Suppressor macrophage treated with lipopolysaccharide for 1 hour (primary cell): ENCODE data around the gene MAST4.
"Not testable (repeated sequence)": the region's sequence is repeated elsewhere in the genome, so short reads cannot be mapped to it uniquely, and the experiment has no call there.

Experiments
- DNase-seq, 3 donors: peaks; one replicate each; pipeline ENCODE4 v3.0.0-alpha.2; 2020 to 2022

The MAST4 gene

DNA sequence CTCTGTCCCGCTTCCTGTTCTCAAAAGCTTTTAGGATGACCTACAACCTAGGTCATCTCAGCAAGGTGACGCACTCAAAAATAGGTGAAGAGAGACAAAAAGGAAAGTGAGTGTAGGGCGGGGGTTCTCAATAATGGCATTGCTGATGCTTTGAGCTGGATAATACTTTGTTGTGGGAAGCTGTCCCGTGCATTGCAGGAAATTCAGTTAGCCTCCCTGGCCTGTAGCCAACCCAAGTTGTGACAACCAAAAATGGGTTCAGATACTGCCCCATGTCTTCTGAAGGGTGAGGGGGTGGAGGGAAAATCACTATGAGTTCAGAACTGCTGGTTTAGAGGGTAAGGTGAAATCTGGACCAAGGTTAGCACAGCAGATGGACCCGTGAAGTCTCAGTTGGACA, 151.4 kb downstream of the MAST4 start:
- DNase-seq, result no peak

DNA sequence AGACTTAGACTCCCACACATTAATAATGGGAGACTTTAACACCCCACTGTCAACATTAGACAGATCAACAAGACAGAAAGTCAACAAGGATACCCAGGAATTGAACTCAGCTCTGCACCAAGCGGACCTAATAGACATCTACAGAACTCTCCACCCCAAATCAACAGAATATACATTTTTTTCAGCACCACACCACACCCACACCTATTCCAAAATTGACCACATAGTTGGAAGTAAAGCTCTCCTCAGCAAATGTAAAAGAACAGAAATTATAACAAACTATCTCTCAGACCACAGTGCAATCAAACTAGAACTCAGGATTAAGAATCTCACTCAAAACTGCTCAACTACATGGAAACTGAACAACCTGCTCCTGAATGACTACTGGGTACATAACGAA, 156.5 kb downstream of the MAST4 start:
- DNase-seq, result not testable (repeated sequence)

DNA sequence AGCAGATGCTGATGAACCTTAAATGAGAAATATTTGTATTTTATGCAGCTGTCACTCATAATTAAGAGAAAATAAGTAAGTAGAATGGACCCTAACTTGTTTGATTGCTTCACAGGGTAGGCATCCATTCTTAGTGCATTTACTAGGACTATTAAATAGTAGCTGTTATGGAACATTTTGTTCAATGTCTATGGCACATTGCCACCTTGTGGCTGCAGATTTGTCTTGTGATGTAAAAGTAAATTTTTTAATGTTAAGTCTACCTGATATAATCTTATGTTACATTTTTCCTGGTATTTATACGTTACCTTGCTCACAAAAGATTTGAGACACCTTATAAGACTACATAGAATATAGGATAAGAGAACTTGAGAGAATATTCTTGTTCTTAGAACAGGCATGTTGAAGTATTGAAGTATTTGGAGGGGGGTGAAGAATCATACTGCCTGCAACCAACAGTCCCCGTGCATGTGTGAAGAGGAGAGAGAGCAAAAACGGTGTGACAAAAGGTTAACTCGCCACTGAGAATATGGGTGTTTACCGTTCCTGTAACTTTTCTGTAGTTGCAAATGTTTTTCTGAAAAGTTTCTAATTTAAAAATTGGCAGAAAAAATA, 161.1 kb downstream of the MAST4 start:
- DNase-seq, result peak; percentile 66 to 78 (median 71)

DNA sequence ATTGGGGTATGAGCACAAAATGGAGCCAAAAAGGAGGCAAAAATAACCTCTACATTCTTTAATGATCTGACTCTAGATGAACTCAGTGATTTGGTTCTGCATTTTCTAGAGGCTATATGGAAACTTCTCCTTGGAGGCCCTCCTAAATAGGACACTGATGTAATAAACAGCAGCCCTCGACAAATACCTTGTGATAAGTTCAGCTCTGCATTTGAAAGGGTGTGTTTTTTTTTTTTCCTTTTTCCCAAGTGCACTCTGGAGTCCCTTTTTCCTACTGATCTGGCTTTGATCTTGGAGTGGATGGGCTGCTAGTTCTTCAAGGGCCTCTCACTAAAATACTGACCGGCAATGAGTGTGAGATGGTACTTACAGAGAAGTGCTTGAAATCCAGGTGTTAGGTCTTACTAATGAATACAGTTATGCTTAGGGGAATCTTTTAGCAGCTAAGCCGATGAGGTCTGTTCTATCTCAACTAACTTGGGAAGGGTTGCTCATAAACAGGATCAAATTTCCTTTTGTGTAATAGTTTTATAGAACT, 161.7 kb downstream of the MAST4 start:
- no peak for DNase-seq

DNA sequence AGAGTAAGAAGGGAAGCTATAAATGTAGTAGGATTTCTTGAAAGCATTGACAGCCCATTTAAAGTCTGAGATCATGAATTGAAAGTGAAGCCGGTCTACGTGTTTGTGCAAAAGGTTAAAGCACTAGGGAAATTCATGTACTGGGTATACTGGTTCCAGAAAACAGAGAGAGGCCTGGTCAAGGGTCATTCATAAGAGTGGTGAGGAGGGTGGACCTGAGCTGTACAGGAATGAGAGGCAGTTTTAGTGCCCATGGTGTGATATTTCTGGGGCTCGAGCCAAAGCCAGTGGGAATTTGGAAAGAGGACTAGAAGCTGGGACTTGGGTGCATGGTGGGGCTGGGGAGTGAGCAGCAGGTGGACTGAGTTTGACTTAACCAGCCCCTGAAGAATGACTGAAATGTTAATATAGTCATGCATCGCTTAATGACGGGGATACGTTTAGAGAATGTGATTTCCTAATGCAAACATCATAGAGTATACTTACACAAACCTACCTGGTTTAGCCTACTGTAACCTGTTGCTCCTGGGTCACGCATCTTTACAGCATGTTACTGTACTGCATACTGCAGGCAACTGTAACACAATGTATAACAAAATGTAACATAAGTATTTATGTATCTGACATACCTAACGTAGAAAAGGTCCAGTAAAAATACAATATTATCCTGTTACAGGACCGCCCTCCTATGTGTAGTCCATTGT, 173.0 kb downstream of the MAST4 start:
- no peak for DNase-seq

DNA sequence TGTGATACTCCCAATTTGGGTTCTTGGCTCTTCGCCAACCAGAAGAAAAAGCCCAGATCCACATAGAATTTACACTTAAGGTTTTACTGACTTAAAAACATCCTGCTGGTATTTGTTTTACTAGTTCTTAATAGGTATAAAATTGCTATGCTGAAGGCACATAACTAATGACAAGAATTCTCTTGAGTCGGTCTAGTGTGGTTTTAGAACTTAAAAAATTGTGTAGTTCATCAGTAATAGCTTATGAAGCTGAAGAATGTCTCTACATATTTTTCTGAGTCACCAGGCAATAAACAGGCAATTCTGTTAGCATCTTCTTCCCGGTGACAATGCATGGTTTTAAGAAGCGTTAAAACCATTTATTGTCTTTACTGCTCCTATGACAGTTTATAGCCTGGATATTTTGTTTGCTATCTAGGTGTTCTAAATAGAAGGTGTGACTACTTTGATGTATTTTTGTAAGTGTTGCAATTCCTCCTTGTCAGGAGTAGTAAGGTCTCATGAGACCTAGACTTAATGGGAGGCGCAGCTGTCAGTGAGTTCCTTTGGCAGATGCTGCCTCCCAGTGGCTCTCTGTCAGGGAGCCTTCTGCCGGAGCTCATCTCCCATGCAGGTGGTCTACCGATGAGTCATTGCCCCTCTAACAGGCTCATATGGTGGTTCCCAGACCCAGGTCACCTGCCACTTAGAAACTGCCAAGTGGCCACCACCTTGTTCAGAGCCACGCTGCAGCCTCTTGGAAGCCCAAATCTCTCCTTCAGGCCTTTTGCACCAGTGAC, 173.8 kb downstream of the MAST4 start:
- DNase-seq, result peak in 1 of 3 donors; percentile 9

DNA sequence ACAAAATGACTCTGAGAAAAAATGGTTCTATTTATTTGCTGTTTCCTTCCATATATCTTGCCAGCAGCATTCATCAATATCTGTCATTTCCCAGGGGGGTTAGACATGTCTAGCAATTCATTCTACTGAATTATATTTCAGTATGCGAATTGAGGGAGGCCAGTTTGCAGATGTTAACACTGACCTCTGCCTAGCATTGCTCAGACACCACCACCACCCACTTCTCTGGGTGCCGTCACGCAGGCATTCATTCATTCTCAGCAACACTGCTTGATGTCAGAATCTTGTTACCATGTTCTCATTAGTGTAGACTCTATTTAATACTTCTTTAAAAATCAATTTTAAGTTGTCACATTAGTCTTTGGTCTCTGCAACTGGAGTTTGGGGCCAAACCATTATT, 181.7 kb downstream of the MAST4 start:
- no peak for DNase-seq

DNA sequence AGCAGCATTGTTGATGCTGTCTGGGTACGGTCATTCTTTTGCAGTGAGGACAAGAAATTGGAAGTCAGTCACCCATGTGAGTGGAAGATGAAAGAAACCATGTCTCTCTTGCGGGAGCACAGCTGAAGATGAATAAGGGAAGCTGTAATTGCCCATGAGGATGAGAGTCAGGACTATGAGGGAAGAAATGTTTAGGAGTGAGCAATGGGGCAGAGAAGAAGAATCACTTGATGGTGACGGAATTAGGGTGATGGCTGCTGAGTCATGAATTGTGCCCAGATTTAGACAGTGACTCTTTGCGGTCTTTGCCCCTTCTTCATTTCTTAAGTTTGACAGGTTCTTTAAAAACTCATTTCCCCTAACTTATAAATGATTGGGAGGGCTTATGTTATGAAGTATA, 183.3 kb downstream of the MAST4 start:
- DNase-seq, result peak; percentile 29 to 49 (median 39)

DNA sequence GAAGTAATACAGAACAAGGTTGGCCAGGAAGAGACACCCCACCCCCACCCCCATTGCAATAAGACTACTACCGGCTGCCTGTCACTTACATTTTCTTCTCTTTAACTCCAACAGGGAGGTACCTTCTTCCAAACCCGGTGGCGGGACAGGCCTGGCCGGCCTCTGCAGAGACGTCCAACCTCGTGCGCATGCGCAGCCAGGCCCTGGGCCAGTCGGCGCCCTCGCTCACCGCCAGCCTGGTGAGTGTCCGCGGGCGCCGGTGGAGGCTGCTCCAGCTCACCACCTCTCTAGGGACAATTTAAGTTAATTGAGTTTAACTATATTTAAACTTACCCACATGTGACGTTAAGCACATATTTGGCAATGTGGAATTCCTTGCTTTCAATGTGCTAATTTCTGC, 192.4 kb downstream of the MAST4 start:
- DNase-seq, result no peak

DNA sequence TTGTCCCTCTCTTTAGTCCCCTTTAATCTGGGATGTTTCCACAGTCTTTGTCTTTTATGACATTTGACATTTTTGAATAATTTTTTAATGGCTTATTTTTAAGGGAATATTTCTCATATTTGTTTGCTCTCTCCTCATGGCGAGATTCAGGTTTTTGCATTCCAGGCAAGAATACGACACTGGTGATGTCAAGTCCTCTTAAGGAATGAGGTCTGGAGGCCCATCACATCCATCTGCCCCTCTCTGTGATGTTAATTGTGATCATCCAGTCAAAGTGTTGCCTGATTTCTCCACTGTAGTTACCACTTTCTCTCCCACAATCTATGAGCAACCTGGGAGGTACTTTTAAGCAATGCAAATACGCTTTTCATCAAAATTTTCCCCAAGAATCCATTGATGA, 193.2 kb downstream of the MAST4 start:
- DNase-seq, result no peak

DNA sequence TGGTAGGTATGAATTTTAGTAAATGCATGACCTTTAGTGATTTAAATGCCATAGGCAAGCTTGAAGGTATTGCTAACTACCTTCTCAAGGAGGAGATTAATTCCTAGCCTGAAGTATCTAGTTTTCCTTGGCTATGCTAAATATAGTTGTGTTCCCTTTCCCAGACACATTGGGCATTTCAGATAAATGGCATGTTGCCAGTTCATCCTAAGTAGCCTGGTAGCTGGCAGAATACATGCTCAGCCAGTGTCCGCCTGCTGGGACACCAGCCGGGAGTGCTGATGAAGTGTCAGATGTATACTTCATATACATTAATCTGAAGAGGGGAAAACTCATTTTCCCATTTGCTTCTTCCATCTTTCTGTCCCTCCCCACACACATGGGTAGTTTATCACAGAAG, 196.9 kb downstream of the MAST4 start:
- no peak for DNase-seq

DNA sequence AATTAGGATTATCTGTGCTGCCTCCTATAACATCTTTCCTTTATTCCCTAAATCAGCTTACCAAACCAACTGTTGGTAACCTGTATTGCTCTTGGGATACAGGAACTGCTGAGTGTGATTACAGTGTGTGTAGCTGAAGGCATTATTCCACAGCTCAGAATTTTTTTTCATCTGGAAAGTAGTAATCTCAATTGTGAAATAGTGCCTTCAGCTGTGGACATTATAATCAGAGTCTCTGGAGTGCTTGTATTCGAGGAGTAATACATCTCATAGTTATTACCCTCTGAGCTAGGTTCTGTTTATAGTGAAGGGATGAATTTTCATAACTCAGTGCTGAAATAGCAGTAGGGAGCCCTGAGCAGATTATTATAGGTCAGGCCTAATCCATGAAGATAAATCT, 199.5 kb downstream of the MAST4 start:
- no peak for DNase-seq

DNA sequence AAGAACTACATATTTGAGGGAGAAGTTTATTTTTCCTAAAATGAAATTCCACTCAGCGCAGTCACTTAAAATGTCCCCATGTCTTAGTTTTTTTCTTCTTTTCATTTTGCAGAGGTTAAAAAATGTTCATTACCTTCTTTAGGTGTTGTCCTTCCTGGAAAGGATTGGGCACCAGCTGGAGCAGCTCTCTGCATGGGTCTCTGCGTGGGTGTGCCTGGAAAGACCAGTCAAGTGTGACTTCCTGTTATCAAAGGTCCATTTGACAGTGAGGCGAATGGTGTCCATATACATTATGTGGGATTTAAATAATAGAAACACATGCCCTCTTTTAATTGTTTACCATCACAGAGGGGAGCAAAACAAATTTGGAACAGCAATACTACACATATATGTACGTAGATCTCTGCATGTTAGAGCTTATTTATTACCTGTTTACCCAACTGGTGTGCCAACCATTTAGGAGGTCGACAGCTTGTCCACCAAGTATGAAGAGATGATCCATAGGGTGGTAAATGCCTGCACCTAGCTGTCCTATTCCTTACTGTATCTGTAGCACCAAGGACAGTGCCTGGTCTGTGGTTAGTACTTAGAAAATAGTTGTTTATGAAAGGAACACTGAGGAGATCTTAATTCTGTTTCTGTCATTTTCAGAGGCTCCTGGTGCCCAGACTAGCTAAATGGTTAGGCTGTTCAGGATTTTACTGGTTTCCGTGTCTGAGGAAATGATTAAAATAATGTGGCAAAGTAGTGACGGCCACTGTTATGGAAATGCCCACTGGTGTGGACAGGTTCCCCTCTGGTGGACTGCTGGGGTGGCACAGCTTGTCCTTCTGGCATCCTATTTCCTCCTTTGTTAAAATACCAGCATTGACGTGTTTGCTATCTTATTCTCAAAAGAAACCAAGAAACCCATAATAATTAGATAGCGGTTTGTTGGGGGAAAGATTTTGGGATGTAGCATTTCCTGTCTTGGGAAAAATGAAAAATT, 200.4 kb downstream of the MAST4 start:
- DNase-seq, result peak in 2 of 3 donors; percentile 14 to 15

DNA sequence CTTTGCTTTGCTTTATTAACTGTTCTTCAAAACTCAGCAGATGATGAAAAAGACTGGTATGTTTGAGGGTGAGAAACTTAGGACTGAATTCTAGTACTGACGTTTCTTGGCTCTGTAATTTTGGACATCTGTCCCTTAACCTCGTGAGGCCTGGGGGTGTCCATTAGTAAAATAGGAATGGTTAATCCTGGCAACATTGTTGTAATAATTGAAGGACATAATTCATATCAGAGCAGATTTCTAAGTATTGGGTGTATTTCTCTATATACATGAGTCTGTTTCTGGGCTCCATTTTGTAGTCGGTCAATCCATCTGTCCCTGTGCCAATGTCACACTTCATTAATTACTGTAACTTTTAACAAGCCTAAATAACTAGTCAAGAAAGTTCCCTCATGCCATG, 206.7 kb downstream of the MAST4 start:
- no peak for DNase-seq

DNA sequence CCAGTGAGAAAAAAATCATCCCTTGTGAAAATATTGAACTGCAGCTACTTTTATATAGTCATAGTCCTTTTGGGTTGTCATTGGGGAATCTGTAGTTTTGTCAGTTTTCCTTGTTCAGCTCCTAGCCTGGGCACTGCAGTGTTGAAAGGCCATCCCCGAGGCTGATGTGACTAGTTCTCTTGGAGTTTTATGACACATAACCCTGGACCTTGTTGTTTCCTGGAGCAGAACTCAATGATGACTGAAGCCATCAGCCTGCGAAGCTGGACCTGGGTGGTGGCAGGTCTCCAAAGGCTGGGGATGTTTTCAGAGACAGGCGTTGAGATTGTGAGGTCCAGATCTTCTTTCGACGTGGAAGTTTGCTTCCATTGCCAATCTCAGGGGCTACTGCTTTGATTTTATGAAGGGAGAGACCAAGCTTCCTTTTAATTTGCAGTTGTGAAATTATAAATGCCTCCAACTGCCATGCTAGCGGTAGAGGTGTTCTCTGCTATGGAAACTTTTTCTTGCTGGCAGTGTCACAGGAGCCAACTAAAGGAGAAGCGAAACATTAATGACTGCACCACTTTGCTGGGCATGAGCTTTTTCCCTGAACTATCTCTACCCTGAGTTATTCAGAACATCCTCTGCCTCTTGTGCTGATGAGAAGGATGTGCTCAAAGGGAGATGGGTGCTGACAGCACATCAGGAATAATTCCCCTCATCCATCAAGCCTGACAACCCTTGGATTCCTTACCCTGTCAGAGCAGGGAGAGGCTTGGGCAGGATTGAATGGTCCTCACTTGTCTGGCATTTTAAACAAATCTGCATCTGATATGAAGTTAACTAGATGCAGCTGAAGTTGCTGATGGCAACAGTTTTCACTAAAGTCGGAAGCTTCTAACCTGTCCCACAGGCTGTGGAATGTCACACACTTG, 209.6 kb downstream of the MAST4 start:
- no peak for DNase-seq

DNA sequence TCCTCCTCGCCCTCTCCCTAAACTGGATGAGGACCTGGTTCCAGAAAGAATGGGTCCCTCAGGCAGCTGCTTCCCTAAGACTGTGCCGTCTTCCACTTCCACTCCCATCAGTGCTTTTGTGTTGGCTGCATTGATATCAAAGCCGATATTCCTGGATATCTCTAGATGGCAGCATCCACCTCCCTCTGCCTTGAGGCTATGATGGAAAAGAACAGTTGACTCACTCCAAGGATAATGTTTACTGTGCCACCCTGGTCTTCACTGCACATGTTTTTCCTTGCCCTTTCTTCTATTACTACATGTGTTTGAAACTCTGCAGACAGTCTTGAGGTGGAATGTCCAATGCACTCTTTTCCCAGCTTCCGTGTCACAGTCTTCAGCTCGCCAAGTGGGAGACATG, 211.6 kb downstream of the MAST4 start:
- no peak for DNase-seq

DNA sequence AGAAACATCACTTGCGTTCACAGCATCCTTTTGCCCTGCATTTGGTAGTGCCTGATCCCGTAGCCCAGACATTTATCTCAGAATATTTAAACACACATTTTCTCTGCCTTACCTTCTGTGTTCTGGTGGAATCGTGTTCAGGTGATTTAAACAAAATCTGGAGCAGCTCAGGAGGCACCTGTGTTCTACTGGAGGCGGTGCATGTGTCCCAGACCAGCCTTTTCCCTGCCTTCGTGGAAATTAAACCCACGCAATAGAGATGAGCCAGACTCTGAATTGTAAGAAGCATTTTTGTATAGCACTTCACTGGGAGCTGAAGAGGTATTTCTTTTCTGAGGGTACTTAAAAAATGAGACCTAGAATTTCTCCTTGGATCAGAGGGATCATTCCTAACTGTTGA, 212.5 kb downstream of the MAST4 start:
- DNase-seq, result no peak

DNA sequence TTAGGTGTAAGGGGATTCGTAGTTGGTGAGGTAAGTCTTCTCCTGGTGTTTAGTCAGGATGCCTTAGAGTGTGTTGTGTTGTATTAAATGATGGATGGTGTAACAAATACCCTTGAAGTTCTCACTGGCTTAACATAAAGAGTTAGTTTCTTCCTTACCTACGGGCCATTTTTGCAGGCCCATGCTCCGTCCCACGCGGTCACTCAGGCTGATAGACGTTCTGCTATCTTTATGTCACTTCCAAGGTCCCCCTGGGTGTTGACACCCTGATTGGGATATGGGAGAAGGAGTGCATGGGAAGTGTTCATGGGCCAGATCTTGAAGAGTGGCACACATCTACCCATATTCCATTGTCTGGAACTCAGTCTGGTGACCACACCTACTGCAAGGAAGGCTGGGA, 214.0 kb downstream of the MAST4 start:
- no peak for DNase-seq

DNA sequence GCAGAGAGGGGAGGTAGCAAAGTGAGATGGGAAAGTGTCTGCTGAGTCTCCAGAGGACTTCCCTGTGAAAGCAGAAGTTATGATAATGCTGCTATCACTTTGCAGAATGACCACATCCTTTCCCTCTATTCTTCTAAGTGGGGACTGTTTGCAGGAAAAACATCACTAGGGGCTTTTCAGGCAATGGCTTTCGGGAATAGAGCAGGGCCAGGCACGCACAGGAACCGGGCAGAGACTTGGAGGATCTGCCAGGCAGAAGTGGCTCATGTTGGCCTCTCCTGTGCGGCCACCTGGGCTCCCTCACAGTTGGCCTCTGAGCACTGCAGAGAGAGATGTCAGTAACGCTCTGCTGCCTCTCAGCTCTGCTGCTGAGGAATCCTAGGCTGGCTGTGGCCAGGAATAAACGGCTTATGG, 214.7 kb downstream of the MAST4 start:
- DNase-seq, result peak; percentile 65 to 78 (median 67)

DNA sequence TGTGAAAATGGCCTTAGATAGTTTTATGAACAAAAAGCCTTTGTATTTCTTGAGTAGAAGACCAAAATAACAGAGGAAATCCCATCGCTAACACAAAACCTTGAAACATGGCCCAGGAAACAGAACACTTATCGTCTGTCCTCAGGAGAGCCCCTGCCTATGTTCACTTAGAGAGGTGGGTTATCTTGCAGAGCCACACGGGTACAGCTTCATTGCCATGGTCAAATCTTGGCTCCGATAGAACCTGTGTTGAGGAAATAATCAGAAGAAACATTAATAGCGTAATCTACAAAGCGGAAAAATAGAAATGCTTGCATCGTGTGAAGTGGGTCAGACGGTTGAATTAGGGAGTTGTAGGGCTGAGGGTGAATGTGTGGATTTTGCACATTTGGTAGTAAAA, 216.1 kb downstream of the MAST4 start:
- no peak for DNase-seq

DNA sequence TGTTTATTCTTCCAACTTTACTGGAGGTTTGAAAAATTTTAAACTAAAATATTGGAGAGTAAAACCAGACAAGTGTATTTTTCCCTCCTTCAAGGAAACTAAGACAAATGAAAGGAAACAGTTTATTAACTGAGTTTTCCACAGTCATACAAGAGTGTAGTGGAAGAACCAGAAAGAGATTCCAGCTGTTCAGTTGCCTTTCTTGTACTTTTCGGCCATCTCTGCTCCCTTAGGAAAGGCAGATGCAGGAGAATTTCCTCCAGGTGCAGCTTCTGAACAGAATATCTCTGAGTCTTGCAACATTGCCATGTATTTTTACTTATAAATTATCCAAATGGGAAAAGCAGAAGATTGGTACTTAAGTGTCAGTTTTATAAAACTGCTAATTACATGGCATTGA, 217.1 kb downstream of the MAST4 start:
- no peak for DNase-seq
